Measurements from ENCODE around the gene MAPK10. TPM values are rescaled to one million over a fixed set of nuclear protein-coding genes. Genes with fewer than 3 reads are reported as not detected.

Gene MAPK10
- total and polyA plus RNA-seq, 9 of the 15 experiments (the other 6 are each of a cell fraction or from before 2014, with no cell fraction given) = 0.10 to 0.53 (median 0.18) TPM; not detected in 4

DNA sequence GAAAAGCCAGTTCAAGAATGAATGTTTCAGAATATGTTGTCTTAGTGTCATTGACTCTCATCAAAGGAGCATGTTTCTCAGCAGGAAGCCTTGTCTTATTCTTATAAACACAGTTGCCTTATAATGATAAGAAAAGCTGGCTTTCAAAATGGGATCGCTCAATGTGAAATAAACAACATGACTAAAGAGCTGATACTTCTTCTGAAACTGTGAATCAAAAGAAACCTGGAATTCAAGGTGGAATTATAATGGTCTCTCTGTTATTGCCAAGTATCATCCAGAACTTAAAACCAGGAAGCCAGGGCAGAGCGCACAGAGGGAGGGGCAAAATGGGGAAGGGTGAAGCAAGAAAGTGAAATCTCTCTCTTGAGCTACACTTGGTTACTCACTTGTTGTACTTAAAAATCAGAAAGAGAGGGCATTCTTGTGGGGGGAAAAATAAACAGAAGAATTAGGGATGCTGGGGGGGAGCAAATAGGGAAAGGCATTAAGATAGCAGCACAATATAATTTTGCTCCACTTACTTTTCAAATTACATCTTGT, 270.0 kb downstream of the MAPK10 start:
- no TSS peak for BruUV-seq (replicated peaks)
- Histone ChIP-seq H3K9me3 (replicated peaks; ENCODE audit: control insufficient read depth, insufficient read depth, low read depth, low read length) (no peaks in the 10 kb centered on the region), H3K9ac (ENCODE audit: insufficient read depth in 1 of 2, low read depth in 2 of 2, low read length in 2 of 2) (no peak overlapping the region), H3K4me2 (ENCODE audit: insufficient read depth, low read length) (peak overlapping the region; percentile 9; the same call in 1 of the 2 replicates), H3K27ac (ENCODE audit: extremely low read depth, low read depth, low read length) (peak overlapping the region; percentile 38; the same call in 1 of the 3 replicates), H3K27me3 (ENCODE audit: control insufficient read depth in 2 of 2, insufficient read depth in 2 of 2, low read length in 2 of 2) (no peaks in the 10 kb centered on the region), H2AFZ (ENCODE audit: low read depth, low read length) (peak overlapping the region; percentile 70), H3K4me3 (no peak overlapping the region), H3K9me1 (ENCODE audit: control insufficient read depth, insufficient read depth, low read length) (no peaks in the 10 kb centered on the region), H4K20me1 (replicated peaks; ENCODE audit: control insufficient read depth, insufficient read depth, low read length) (no peaks in the 10 kb centered on the region), H3K36me3 (ENCODE audit: control insufficient read depth, insufficient read depth, low read length) (no peaks in the 10 kb centered on the region), H3K79me2 (ENCODE audit: control insufficient read depth, insufficient read depth, low read length) (no peaks in the 10 kb centered on the region), H3K4me1 (replicated peaks in 1 of 2; ENCODE audit: control insufficient read depth in 2 of 2, insufficient read depth in 2 of 2, low read length in 2 of 2) (no peaks in the 10 kb centered on the region; a peak in 2 of 5 replicates)
- CTCF ChIA-PET (ENCODE audit: low intra/inter-chr PET ratio) = no interaction called here
- DNase-seq (ENCODE audit: extremely low read depth in 1 of 4, low spot score in 3 of 4) = peak in 1 of 4 experiments; percentile 5
- 18% methylated on average over 2 of the region's 2 CpGs for WGBS (ENCODE audit: insufficient coverage, low coverage, missing lambda C conversion rate)
- intact Hi-C loops (cut with micrococcal nuclease) = no loop called here
- POLR2A ChIA-PET = no interaction called here
- FAIRE-seq = no peak
- peak; percentile 74; the same call in 2 of the 3 replicates for ATAC-seq
- TF ChIP-seq BRF1 (IDR thresholded peaks at IDR 0.05; ENCODE audit: borderline replicate concordance, extremely low read depth, insufficient read length) (no peak), CEBPG (CRISPR knock-in tag; IDR thresholded peaks at IDR 0.05) (no peak), CEBPG (tag; conservative IDR thresholded peaks at IDR 0.05 in 1 of 2, IDR thresholded peaks at IDR 0.05 in 1 of 2) (peak; percentile 31 to 48; a peak in 1 of 4 replicates)
- TF ChIP-seq, protein P1, sequence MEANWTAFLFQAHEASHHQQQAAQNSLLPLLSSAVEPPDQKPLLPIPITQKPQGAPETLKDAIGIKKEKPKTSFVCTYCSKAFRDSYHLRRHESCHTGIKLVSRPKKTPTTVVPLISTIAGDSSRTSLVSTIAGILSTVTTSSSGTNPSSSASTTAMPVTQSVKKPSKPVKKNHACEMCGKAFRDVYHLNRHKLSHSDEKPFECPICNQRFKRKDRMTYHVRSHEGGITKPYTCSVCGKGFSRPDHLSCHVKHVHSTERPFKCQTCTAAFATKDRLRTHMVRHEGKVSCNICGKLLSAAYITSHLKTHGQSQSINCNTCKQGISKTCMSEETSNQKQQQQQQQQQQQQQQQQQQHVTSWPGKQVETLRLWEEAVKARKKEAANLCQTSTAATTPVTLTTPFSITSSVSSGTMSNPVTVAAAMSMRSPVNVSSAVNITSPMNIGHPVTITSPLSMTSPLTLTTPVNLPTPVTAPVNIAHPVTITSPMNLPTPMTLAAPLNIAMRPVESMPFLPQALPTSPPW (CRISPR knock-in tag; IDR thresholded peaks at IDR 0.05) = peak; percentile 28; the same call in 1 of the 2 replicates
- TF ChIP-seq, protein P2, sequence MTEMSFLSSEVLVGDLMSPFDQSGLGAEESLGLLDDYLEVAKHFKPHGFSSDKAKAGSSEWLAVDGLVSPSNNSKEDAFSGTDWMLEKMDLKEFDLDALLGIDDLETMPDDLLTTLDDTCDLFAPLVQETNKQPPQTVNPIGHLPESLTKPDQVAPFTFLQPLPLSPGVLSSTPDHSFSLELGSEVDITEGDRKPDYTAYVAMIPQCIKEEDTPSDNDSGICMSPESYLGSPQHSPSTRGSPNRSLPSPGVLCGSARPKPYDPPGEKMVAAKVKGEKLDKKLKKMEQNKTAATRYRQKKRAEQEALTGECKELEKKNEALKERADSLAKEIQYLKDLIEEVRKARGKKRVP (CRISPR knock-in tag; IDR thresholded peaks at IDR 0.05) = 0 out of 2 replicates have a peak, but pooled peaks have one; percentile 54
- in situ Hi-C loops (cut with MboI) = no loop called here
